ENCODE data around the gene SDCCAG8.

DNA sequence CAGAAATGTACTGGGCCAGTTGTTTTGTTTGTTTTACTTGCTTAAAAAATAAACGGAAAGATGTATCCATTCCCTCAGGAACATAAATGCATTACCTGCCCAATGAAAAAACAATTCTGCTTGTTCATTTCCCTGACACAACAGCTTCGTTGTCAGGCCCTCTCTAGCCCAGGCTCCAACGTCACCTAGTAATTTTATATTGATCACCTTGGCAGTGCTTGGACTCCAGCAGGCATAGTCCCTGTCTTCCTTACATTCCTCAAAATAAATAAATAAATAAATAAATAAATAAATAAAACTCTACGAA lies 2.0 kb upstream of the SDCCAG8 start:
- TF ChIP-seq, protein P1, sequence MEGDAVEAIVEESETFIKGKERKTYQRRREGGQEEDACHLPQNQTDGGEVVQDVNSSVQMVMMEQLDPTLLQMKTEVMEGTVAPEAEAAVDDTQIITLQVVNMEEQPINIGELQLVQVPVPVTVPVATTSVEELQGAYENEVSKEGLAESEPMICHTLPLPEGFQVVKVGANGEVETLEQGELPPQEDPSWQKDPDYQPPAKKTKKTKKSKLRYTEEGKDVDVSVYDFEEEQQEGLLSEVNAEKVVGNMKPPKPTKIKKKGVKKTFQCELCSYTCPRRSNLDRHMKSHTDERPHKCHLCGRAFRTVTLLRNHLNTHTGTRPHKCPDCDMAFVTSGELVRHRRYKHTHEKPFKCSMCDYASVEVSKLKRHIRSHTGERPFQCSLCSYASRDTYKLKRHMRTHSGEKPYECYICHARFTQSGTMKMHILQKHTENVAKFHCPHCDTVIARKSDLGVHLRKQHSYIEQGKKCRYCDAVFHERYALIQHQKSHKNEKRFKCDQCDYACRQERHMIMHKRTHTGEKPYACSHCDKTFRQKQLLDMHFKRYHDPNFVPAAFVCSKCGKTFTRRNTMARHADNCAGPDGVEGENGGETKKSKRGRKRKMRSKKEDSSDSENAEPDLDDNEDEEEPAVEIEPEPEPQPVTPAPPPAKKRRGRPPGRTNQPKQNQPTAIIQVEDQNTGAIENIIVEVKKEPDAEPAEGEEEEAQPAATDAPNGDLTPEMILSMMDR (IDR thresholded peaks at IDR 0.05; ENCODE audit: insufficient read depth, low read depth, low read length), result no peak
- no peak for TF ChIP-seq EZH2 (IDR thresholded peaks at IDR 0.05; ENCODE audit: insufficient read depth, low read length)

All from astrocyte (in vitro differentiated cells and primary cell).